C4-2B (cell line): Measurements from ENCODE around the gene PCDHGA2.
"Not testable (repeated sequence)": the region's sequence is repeated elsewhere in the genome, so short reads cannot be mapped to it uniquely, and the experiment has no call there.

Experiments used
- ZFX ChIP-seq: fragments of 450-650 bp; IDR thresholded peaks from 2 replicates; pipeline ENCODE4 v1.6.1; 2017
- TF ChIP-seq, protein P1 (sequence below): fragments of 450-650 bp; conservative IDR thresholded peaks from 2 replicates; pipeline ENCODE4 v1.5.1; 2017; ENCODE audit warnings: mild to moderate bottlenecking

DNA sequence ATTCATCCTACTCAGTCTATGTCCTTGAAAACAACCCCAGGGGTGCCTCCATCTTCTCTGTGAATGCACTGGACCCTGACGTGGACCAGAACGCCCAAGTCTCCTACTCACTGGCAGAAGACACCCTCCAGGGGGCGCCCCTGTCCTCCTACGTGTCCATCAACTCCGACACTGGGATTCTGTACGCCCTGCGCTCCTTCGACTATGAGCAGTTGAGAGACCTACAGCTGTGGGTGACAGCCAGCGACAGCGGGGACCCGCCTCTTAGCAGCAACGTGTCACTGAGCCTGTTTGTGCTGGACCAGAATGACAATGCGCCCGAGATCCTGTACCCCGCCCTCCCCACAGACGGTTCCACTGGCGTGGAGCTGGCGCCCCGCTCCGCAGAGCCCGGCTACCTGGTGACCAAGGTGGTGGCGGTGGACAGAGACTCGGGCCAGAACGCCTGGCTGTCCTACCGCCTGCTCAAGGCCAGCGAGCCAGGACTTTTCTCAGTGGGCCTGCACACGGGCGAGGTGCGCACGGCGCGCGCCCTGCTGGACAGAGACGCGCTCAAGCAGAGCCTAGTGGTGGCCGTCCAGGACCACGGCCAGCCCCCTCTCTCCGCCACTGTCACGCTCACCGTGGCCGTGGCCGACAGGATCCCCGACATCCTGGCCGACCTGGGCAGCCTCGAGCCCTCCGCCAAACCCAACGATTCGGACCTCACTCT, 37.0 kb downstream of the PCDHGA2 start:
- TF ChIP-seq, protein P1, sequence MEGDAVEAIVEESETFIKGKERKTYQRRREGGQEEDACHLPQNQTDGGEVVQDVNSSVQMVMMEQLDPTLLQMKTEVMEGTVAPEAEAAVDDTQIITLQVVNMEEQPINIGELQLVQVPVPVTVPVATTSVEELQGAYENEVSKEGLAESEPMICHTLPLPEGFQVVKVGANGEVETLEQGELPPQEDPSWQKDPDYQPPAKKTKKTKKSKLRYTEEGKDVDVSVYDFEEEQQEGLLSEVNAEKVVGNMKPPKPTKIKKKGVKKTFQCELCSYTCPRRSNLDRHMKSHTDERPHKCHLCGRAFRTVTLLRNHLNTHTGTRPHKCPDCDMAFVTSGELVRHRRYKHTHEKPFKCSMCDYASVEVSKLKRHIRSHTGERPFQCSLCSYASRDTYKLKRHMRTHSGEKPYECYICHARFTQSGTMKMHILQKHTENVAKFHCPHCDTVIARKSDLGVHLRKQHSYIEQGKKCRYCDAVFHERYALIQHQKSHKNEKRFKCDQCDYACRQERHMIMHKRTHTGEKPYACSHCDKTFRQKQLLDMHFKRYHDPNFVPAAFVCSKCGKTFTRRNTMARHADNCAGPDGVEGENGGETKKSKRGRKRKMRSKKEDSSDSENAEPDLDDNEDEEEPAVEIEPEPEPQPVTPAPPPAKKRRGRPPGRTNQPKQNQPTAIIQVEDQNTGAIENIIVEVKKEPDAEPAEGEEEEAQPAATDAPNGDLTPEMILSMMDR: peak; percentile 41
- not testable (repeated sequence) for TF ChIP-seq ZFX
